ENCODE data around the gene DBNDD1.

- no peak for TF ChIP-seq FOXM1 (IDR thresholded peaks at IDR 0.05; ENCODE audit: borderline replicate concordance, low read depth)
- no peak for TF ChIP-seq TAF1 (IDR thresholded peaks at IDR 0.05; ENCODE audit: low read depth)
- TF ChIP-seq NFIC (IDR thresholded peaks at IDR 0.05): no peak
- no peak for TF ChIP-seq YY1 (IDR thresholded peaks at IDR 0.05; ENCODE audit: low read depth)
- no peak for TF ChIP-seq RAD21 (IDR thresholded peaks at IDR 0.05; ENCODE audit: low read depth)
- TF ChIP-seq CEBPB (IDR thresholded peaks at IDR 0.05): no peak
These were observed 9.7 kb upstream of the DBNDD1 start for GRCh38 chr16:90028985-90029384.

Measured in Ishikawa (cell line).